Sciatic nerve (tissue), 2 donors: ENCODE results near the gene FAM131C. TPM values are rescaled to one million over a fixed set of nuclear protein-coding genes. Genes with fewer than 3 reads are reported as not detected.
A peak's percentile ranks its signal among the peaks of the same experiment; 100 is the strongest.
"Not testable (repeated sequence)": the region's sequence is repeated elsewhere in the genome, so short reads cannot be mapped to it uniquely, and the experiment has no call there.

Source experiments
- ATAC-seq: fragments of 200-7000 bp; cut with Tn5 transposase; one replicate; pipeline ENCODE4 v1.9.1; 2020; ENCODE audit warnings: mild to moderate bottlenecking, moderate library complexity
- DNase-seq: peaks from one replicate; pipeline ENCODE4 v3.0.0-alpha.2; 2020; ENCODE audit warnings: low spot score
- intact Hi-C: fragments of 100-400 bp; cut with DNase I; formaldehyde crosslinking; loops from one replicate; pipeline ENCODE4 v1.14.2; 2022
- total RNA-seq: library from RNA; stranded (reverse); fragmentation: NEBNext Ultra II Directional; extraction: Animal tissue kit (Norgen Biotek cat#: 25700); gene quantifications from one replicate; pipeline ENCODE4 v1.2.1, GENCODE V29; 2021
- donor health status: DM: no; HTN: no; CAD: no.
- donor health status: DM: no; HTN: no; CAD: no.

Gene FAM131C
- total RNA-seq, 1 donor from 2014 or later = not detected

- DNase-seq = no peak
- intact Hi-C loops = no loop called here
- ATAC-seq = no peak
Observed at GRCh38 chr1:16109571-16109970, 36.1 kb upstream of the FAM131C start.

- intact Hi-C loops, ATAC-seq, DNase-seq: not testable (repeated sequence)
Observed at GRCh38 chr1:16107039-16107438, 33.6 kb upstream of the FAM131C start.

DNA sequence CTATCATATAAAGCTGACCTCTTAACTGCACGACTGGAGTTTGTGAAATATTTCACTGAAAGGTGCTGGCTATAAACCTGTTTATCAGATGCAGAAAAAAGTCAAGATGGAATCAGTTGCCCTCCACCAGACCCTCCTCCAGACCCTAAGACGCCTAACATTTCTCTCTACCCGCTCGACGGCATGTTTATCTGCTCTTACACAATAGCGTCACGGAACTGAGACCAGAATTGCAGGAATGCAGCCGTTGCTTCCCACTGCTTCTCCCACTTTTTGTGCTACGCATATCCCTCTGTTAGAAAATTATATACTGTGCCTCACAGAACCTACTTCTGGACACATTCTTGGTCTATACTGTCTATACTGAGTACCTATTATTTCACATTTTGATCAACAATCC, 28.2 kb upstream of the FAM131C start:
- intact Hi-C loops = no loop called here
- peak; percentile 13 for ATAC-seq
- no peak for DNase-seq

- ATAC-seq = no peak
- intact Hi-C loops = no loop called here
- DNase-seq = no peak
Observed at GRCh38 chr1:16099412-16099811, 26.0 kb upstream of the FAM131C start.

GRCh38 chr1:16095447-16095846, 22.0 kb upstream of the FAM131C start:
- no peak for ATAC-seq
- intact Hi-C loops = no loop called here
- no peak for DNase-seq

DNA sequence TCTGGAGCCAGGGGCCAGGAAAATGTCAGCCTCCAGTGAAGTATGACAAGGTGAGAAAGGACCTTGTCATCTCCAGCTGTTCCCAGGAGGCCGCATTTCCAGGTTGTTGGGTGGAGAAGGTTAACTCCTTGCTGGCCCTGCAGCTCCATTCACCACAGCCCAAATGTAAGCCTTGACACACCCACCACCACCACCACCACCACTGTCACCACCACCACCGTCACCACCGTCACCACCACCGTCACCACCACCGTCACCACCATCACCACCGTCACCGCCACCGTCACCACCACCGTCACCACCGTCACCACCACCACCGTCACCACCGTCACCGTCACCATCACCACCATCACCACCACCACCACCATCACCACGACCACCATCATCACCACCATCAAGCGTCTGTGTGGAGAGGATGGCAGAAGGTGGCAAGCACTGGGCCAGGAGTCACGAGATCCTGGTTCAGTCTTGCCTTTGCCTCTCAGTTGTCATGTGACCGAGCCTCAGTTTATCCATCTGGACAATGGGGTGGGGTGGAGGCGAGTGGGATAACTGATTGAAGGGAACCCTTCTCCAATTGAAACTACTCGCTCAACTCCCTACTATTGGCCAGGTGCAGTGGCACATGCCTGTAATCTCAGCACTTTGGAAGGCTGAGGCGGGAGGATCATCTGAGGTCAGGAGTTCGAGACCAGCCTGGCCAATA, 21.2 kb upstream of the FAM131C start:
- ATAC-seq (no peak), DNase-seq (no peak)
- intact Hi-C loops = no loop called here

- intact Hi-C loops = no loop called here
- ATAC-seq = no peak
Observed at GRCh38 chr1:16093611-16094010, 20.2 kb upstream of the FAM131C start.

DNA sequence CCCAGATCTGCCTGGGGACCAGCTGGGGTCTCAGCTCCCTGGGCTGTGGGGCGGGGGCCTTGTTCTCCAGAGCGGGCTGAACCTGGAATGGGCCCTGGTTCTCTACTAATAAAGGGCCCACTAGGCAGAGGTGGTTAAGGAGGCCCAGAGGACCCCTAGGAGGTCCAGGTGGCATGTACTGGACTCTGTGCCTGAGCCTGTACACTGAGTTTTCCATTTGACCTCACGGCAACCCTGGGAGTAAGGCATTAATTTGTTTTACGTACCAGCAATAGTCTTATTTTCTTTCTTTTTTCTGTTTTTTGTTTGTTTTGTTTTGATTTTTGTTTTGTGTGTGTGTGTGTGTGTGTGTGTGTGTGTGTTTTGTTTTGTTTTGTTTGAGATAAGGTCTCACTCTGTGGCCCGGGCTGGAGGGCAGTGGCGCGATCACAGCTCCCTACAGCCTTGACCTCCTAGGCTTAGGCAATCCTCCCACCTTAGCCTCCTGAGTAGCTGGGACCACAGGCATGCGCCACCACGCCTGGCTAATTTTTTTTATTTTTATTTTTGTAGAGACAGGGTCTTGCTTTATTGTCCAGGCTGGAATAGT, 19.6 kb upstream of the FAM131C start:
- intact Hi-C loops = no loop called here
- ATAC-seq (no peak), DNase-seq (no peak)

More at GRCh38 chr1:16093611-16094010, 20.2 kb upstream of the FAM131C start:
- no peak for DNase-seq

GRCh38 chr1:16092097-16092922, 18.9 kb upstream of the FAM131C start:
- ATAC-seq (no peak), DNase-seq (no peak)

GRCh38 chr1:16091296-16091695, 17.8 kb upstream of the FAM131C start:
- DNase-seq (no peak), ATAC-seq (no peak)
- intact Hi-C loops = no loop called here

More at GRCh38 chr1:16092097-16092922, 18.9 kb upstream of the FAM131C start:
- intact Hi-C loops = no loop called here

DNA sequence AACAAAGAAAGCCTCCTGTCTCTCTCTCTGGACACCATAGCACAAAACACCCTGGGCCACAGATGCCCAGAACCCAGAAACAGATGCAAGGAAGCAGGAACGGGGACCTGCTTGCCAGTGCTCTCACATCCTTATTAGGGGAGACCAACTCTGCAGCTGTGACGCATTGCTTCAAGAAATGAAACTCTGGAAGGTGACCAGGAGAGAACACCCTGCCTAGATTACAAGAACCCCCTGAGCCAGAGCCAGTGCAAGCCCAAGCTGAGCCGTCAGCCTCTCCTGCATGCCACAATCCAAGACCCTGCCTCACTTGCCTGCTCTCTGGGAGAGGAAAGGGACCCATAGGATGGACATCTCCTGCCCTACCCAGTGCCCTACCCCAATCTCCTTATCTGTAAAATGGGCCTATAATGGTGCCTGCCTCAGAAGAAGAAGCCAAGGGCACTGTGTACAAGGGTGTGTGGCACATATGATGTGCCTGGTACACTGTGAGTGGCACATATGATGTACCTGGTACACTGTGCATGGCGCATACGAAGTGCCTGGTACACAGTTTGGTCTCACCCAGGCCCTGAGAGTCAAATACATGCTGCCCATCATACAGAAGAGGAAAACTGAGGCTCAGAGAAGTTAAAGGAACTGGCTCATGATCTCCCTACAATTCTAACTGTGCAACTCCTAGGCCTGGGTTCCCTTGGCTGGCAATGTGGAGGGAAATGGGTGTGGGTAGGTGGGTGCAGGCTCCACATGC, 16.8 kb upstream of the FAM131C start:
- no peak for ATAC-seq
- DNase-seq = no peak
- intact Hi-C loops = no loop called here

DNA sequence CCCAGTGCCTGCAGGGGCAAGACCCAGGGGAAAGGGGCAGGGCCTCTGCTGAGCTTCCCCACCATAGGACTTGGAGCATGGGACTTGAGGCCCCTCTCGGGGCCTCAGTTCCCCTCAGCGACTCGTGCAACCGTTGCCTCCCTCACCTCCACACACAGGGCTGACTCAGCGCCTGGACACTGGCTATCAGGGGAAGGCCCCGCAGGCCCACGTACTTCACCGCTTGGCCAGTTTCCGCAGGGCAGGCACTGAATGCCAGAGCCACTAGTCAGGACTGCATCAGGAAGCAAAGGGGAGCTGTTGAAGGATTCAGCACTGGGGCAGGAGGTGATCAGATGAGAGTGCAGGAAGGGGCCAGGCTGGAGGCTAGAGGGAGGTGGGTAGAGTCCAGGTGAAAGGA, 15.5 kb upstream of the FAM131C start:
- DNase-seq = no peak
- intact Hi-C loops = no loop called here
- no peak for ATAC-seq

- no peak for DNase-seq
- ATAC-seq = no peak
- intact Hi-C loops = no loop called here
Observed at GRCh38 chr1:16088351-16088911, 15.0 kb upstream of the FAM131C start.

GRCh38 chr1:16087733-16088132, 14.3 kb upstream of the FAM131C start:
- no peak for DNase-seq
- intact Hi-C loops = no loop called here
- no peak for ATAC-seq

- ATAC-seq = no peak
- intact Hi-C loops = no loop called here
- no peak for DNase-seq
Observed at GRCh38 chr1:16085522-16085921, 12.1 kb upstream of the FAM131C start.

- no peak for ATAC-seq
- intact Hi-C loops = no loop called here
- no peak for DNase-seq
Observed at GRCh38 chr1:16083486-16083885, 10.0 kb upstream of the FAM131C start.

GRCh38 chr1:16082283-16083038, 9.0 kb upstream of the FAM131C start:
- intact Hi-C loops = no loop called here
- DNase-seq (peak; percentile 80), ATAC-seq (peak; percentile 31)

GRCh38 chr1:16081636-16082035, 8.2 kb upstream of the FAM131C start:
- intact Hi-C loops = no loop called here
- no peak for DNase-seq
- ATAC-seq = no peak
